ENCODE data around the gene PRKCZ. TPM values are rescaled to one million over a fixed set of nuclear protein-coding genes. Genes with fewer than 3 reads are reported as not detected.

Gene PRKCZ
- total RNA-seq, 1 donor from 2014 or later: 37.6 TPM

DNA sequence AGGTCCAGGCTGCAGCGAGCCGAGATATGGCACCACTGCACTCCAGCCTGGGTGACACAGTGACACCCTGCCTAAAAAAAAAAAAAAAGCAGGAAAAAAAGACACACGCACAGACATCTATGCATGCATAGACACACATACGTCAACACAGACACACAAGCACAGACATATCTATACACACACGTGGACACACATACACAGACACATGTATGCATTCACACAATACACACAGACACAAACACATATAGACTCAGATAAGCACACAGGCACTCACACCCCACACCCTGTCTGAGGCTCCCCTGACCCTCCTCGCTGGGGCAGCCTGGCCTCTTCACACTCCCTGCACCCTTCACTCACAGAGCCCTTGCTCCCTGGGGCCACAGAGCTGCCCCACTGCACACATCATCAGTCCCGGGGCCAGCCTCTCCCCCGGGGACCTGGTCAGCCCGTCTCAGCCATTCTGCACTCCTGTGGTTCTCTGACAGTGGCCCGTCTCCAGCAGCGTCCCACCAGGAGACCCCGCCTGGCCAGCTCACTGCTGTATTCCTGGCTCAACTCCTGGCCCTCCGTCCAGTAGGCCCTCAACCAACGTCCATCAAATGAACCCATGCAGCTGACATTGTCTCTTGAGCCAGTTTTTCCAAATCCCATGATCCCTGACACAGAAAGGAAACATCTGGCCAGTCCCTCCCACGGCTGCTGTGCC lies 4.6 kb upstream of the PRKCZ start:
- no peaks in the 10 kb centered on the region for H3K36me3 ChIP-seq (ENCODE audit: control insufficient read depth, insufficient read depth, low read length)
- TF ChIP-seq, protein P1, sequence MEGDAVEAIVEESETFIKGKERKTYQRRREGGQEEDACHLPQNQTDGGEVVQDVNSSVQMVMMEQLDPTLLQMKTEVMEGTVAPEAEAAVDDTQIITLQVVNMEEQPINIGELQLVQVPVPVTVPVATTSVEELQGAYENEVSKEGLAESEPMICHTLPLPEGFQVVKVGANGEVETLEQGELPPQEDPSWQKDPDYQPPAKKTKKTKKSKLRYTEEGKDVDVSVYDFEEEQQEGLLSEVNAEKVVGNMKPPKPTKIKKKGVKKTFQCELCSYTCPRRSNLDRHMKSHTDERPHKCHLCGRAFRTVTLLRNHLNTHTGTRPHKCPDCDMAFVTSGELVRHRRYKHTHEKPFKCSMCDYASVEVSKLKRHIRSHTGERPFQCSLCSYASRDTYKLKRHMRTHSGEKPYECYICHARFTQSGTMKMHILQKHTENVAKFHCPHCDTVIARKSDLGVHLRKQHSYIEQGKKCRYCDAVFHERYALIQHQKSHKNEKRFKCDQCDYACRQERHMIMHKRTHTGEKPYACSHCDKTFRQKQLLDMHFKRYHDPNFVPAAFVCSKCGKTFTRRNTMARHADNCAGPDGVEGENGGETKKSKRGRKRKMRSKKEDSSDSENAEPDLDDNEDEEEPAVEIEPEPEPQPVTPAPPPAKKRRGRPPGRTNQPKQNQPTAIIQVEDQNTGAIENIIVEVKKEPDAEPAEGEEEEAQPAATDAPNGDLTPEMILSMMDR (IDR thresholded peaks at IDR 0.05; ENCODE audit: insufficient read depth, low read length, poor library complexity, severe bottlenecking): no peak

DNA sequence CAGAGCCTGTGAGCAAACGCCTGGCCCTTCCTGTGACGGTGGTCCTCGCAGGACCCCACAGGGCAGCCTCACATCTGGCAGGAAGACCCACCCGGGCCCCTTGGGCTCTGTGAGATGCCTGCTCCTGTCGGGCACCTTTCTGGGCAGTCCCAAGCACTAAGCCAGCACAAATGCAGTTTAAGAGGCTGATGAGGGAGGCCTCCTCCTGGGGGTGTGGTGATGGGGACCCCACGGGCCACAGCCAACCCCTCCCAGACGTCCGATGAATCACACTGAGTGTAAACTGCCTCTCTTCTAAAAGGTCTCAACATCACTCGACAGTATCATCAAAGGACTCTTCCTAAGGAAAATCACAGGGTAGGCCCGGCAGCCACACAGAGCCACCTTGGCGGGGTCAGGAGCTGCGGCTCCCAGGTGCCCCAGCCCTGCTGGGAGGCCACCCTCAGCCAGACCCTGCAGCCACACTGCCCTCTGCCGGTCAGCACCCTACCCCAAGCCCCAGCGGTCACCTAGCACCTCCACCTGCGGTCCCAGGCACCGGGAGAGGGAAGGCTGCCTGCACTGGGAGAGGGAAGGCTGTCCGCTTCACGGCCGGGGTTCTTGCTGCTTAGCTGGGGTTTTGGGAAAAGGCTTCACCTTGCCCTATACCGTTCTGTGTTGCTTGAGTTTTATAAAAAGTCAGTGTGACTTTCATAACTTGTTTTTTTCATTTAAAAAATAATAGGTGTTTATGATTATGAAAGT lies 3.9 kb upstream of the PRKCZ start:
- no peaks in the 10 kb centered on the region for H3K36me3 ChIP-seq (ENCODE audit: control insufficient read depth, insufficient read depth, low read length)
- H3K4me3 ChIP-seq (ENCODE audit: low read depth, low read length): no peak overlapping the region
- H3K27me3 ChIP-seq (ENCODE audit: control insufficient read depth, insufficient read depth, low read length): peaks cover 11% of the 10 kb centered on the region
- TF ChIP-seq, protein P1 (IDR thresholded peaks at IDR 0.05; ENCODE audit: insufficient read depth, low read length, poor library complexity, severe bottlenecking): peak; percentile 93
- no peak for DNase-seq (ENCODE audit: low read depth)

More for the DNA sequence above, 4.6 kb upstream of the PRKCZ start:
- peaks cover 15% of the 10 kb centered on the region for H3K27me3 ChIP-seq (ENCODE audit: control insufficient read depth, insufficient read depth, low read length)
- no peak for DNase-seq (ENCODE audit: low read depth)
- H3K4me3 ChIP-seq (ENCODE audit: low read depth, low read length): no peak overlapping the region

DNA sequence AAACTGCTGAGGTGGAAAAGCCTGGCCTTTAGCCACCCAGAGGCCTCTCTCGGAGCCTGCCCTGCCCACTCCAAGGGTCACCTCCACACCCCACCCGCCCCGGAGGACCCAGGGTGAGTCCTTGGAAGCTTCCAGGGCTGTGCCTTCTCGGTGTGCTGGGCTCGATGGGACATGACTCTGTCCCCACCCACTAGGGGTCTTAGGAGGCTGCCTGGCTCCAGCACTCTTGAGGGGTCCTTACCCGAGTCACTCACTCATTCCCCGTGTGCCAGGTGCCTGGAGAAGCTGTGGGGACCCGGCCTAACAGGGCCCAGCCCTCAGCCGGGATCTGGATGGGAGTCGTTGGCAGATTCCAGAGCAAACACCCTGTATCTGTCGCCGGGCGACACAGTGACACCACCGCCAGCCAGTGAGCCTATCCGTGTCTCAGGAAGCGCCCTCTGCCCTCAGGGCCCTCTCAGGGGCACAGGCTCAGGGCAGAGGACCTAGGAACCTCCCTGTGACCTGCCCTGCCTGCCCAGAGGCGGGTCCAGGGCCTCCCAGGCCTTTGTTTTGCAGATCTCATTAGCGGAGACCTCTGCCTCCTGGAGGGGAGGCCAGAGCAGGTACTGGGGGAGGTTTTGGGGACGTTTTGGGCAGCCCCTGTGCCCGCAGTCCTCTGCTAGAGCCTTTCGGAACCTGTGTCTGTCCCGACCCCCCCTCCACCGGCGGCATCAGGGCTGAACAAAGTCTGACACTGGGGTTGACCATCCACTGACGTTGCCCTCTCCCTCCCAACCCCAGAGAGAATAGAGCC lies 3.1 kb upstream of the PRKCZ start:
- DNase-seq (ENCODE audit: low read depth): no peak
- H3K4me3 ChIP-seq (ENCODE audit: low read depth, low read length): no peak overlapping the region
- TF ChIP-seq, protein P1 (IDR thresholded peaks at IDR 0.05; ENCODE audit: insufficient read depth, low read length, poor library complexity, severe bottlenecking): no peak
- H3K27me3 ChIP-seq (ENCODE audit: control insufficient read depth, insufficient read depth, low read length): peaks cover 7% of the 10 kb centered on the region
- H3K36me3 ChIP-seq (ENCODE audit: control insufficient read depth, insufficient read depth, low read length): no peaks in the 10 kb centered on the region

DNA sequence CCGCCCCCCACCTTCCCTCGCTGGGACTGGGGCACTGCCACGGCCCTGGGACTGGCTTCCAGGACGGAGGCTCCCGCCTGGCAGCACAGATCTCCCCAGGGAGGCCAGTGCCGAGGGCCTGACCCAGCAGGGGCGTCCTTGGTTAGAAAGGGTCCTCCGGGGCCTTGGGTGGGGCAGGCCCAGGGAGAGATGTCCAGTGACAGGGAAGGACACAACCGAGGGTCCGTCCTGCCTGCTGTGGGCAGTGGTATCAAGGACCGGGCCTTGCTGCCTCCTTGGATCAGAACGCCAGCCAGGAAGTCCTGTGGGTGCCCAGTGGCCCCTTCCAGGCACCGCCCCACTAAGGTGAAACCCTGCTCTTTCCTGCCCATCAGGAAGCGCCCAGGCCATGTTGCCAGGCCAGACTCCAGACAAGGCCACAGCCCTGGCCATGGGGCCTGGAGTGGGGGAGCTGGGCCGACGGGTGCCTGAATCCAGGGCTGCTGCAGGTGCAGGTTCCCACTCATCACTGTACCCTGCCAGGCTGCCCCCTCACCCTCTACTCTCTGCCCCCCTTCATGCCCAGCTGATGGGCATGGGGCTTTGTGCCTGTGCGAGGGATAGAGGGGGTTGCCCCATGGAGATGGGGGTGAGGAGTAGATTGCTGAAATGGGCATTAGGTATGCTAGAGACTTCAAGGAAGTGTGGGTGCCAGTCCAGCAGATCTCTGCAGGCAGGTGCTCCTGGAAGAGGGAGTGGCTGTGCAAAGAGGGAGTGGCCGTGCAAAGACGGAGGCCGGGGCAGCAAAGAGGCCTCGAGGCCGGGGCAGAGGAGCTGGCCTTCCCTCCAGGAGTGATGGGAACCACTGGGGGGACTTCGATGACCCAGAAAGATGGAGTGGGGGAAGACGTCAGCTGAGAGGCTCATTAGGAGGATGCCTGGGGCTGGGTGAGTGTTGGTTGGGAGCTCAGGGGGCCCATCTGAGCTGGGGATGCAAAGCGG lies 2.2 kb upstream of the PRKCZ start:
- no peak overlapping the region for H3K4me3 ChIP-seq (ENCODE audit: low read depth, low read length)
- no peaks in the 10 kb centered on the region for H3K36me3 ChIP-seq (ENCODE audit: control insufficient read depth, insufficient read depth, low read length)
- DNase-seq (ENCODE audit: low read depth): no peak
- TF ChIP-seq, protein P1 (IDR thresholded peaks at IDR 0.05; ENCODE audit: insufficient read depth, low read length, poor library complexity, severe bottlenecking): no peak
- H3K27me3 ChIP-seq (ENCODE audit: control insufficient read depth, insufficient read depth, low read length): peaks cover 6% of the 10 kb centered on the region

DNA sequence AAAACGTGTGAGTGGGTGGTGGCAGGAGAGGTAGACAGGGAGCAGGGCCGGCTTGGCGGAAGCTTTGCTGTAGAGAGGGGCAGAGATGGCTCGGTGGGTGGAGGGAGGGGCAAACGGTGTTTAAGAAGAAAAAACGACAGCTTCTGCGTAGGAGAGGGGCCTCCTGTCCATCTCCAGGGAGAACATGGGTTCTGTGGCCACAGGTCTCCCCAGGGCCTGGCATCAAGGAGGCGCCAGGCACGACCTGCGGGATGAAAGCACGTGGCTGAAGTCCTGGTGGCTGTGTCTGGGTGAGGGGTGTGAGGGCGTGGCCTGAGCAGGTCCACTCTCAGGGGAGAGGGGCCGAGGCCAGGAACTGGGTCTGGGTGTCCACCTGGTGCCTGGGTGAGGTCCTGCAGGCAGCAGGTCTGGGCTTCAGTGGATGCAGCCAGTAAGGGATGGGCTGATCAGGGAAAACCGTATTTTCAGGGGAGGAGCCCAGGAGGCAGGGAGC lies 940 bp upstream of the PRKCZ start:
- Histone ChIP-seq H3K4me3 (ENCODE audit: low read depth, low read length) (peak overlapping the region; percentile 60), H3K27me3 (ENCODE audit: control insufficient read depth, insufficient read depth, low read length) (peaks cover 2% of the 10 kb centered on the region), H3K36me3 (ENCODE audit: control insufficient read depth, insufficient read depth, low read length) (no peaks in the 10 kb centered on the region)
- TF ChIP-seq, protein P1 (IDR thresholded peaks at IDR 0.05; ENCODE audit: insufficient read depth, low read length, poor library complexity, severe bottlenecking): peak; percentile 54
- DNase-seq (ENCODE audit: low read depth): no peak
